T-helper 2 cell treated with Interferon-gamma antibody and Interleukin-4, amounts not matched to agents 5 μg/mL and 100 μg/mL, for 36 hours (primary cell): Measurements from ENCODE around the gene RAB3IL1.

Experiments used
- DNase-seq: peaks from one replicate; pipeline ENCODE4 v3.0.0; 2021; ENCODE audit warnings: low spot score
- H3K27ac Mint-ChIP-seq: one replicate; pipeline ENCODE4 v1.8.0; 2021; ENCODE audit warnings: mild to moderate bottlenecking, mixed read lengths
- H3K27me3 Mint-ChIP-seq: one replicate; pipeline ENCODE4 v1.8.0; 2021; ENCODE audit warnings: low read depth, mixed read lengths
- H3K36me3 Mint-ChIP-seq: one replicate; pipeline ENCODE4 v1.8.0; 2021; ENCODE audit warnings: low read depth, mixed read lengths
- H3K4me1 Mint-ChIP-seq: one replicate; pipeline ENCODE4 v1.8.0; 2021; ENCODE audit warnings: low read depth, mixed read lengths
- H3K4me3 Mint-ChIP-seq: one replicate; pipeline ENCODE4 v1.8.0; 2022; ENCODE audit warnings: mild to moderate bottlenecking, moderate library complexity, mixed read lengths
- H3K9me3 Mint-ChIP-seq: one replicate; pipeline ENCODE4 v1.8.0; 2021; ENCODE audit warnings: mixed read lengths

The RAB3IL1 gene

DNA sequence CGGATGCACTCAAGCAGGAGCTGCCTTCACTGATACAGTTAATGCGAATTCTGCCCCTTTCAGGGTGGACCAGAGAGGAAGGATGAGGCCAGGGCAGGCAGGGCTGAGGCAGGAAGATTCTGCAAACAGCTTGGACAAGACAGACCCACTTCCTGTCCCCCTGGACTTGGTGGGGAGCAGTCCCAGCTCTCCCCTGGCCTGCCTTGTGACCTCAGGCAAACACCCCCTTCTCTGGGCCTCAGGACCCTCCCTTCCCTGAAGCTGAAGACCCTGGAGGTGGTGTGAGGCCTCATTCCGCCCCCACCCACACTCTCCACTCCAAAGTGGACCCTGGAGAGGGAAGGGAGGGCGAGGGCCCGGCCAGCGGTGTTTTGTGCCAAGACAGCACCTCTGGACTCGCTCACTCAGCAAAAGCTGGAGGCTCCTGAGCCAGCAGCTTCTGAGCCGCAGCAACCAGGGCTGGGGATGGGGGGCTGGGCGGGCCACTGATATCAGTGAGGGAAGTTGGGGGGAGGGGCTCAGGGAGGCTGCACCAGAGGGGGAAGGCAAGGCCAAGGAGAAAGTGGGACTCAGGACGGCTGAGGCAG is 8.5 kb downstream of the RAB3IL1 start:
- Mint-ChIP-seq H3K9me3 (no peaks in the 10 kb centered on the region), H3K36me3 (no peaks in the 10 kb centered on the region), H3K4me1 (no peaks in the 10 kb centered on the region), H3K4me3 (no peak overlapping the region), H3K27ac (no peak overlapping the region), H3K27me3 (peaks cover 6% of the 10 kb centered on the region)
- DNase-seq: no peak

DNA sequence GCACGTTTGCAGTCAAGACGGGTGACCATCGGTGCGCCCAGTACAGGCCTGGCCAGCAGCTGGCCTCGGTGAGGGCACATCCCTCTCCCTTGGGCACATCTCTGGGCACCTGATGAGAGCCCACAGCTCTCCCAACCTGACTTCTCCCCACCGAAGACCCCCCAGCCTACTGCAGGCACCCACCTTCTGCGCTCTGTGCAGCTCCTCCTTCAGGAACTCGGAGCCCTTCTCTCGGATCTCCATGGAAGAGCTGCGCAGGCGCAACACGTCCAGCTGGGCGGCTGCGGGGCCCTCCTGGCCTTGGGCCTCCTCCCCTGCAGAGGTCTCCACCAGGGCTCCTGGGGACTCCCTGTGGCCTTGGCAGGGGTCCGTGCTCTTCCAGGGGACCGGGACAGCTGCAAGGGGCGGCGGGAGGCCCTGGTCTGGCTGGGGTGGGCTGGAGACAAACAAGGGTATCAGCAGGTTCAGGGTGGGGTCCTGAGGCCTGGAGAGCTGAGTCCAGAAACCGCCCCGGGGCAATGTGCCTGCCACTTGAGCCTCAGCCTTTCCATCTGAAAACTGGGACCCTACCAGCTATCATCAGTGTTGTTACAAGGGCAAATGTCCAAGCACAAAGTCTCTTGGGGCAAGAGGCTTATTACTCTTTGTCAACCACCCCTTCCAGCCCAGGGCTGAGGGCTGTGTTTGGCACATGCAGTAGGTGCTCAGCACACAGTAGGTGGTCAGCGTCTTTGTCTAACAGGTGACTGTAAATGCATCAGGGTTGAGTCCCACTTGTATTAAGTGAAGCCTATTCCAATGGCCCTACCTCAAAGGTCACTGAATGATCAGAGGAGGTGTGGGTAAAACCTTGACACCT is 9.3 kb downstream of the RAB3IL1 start:
- no peak for DNase-seq
- H3K9me3 Mint-ChIP-seq: no peaks in the 10 kb centered on the region
- no peak overlapping the region for H3K4me3 Mint-ChIP-seq
- H3K4me1 Mint-ChIP-seq: no peaks in the 10 kb centered on the region
- H3K27me3 Mint-ChIP-seq: peaks cover 4% of the 10 kb centered on the region
- no peaks in the 10 kb centered on the region for H3K36me3 Mint-ChIP-seq
- H3K27ac Mint-ChIP-seq: no peak overlapping the region

DNA sequence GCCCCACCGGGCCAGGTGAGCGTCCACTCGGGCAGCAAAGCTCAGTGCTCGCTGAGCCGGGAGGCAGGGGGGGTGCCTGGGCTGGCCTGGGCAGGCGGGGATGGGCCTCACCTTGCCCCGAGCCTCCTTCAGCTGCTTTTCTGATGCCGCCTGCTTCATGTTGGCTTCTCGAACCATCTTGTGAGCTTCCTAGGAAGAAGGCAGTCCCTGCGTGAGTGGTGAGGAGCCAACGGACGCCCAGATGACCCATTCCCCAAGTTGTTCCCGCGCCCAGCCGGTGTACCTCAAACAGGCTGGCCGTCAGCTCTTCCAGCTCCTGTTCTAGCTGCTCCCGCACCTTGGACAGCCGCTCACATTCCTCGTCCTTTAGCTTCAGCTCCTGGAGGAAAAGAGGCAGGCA is 10.1 kb downstream of the RAB3IL1 start:
- H3K36me3 Mint-ChIP-seq: no peaks in the 10 kb centered on the region
- no peak for DNase-seq
- no peak overlapping the region for H3K27ac Mint-ChIP-seq
- no peaks in the 10 kb centered on the region for H3K4me1 Mint-ChIP-seq
- H3K4me3 Mint-ChIP-seq: no peak overlapping the region
- H3K27me3 Mint-ChIP-seq: peaks cover 4% of the 10 kb centered on the region
- no peaks in the 10 kb centered on the region for H3K9me3 Mint-ChIP-seq

DNA sequence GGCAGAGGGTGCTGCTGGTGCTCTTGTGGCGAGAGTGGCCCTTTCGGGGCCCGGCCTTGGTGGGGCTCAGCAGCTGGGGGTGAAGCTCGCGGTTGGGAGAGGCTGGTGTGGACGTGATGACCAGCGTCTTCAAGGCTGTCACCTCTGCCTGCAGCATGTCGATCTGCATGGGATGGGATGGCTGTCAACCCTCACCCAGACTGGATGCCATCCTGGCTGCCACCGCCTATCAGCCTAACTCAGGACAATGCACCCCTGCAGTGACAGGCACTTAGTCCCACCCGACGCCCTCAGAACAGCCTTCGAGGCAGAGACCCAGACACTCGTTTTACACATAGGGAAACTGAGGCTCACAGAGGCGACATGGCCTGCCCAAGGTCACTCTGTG is 10.8 kb downstream of the RAB3IL1 start:
- DNase-seq: no peak
- Mint-ChIP-seq H3K4me3 (no peak overlapping the region), H3K27me3 (peaks cover 4% of the 10 kb centered on the region), H3K4me1 (no peaks in the 10 kb centered on the region), H3K9me3 (no peaks in the 10 kb centered on the region), H3K27ac (no peak overlapping the region), H3K36me3 (no peaks in the 10 kb centered on the region)

DNA sequence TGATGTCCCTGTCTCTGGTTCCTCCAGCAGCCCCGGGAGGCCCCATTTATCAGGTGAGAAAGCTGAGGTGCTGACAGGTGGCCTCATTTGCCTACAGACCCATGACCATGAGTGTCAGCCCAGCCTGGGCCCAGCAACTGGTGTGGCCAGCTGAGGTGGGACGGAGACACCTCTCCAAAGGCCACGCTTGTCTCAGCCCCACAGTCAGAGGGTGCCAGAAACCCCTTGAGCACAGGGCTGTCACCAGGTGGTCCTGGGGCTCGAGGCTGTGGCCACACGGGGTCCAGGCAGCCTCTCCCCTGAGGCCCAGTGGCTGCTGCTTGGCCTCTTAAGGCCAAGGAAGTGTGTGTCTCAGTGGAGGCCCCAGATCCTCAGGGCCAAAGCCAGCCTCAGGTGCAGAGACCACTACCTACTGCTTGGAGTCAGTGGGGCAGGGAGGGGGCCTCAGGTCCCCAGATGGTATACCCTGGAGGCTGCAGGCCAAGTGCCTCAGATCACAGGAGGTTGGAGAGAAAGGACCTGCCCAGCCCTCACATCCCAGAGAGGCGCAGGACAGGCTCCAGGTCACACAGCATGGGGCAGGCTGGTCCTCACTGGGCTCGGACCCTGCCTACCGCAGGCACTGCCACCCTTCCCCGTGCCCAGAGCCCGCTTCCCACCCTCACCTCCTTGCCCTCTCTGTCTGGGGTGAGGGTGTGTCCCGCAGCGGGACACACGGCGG is 11.4 kb downstream of the RAB3IL1 start:
- H3K36me3 Mint-ChIP-seq: no peaks in the 10 kb centered on the region
- H3K27ac Mint-ChIP-seq: no peak overlapping the region
- no peaks in the 10 kb centered on the region for H3K4me1 Mint-ChIP-seq

DNA sequence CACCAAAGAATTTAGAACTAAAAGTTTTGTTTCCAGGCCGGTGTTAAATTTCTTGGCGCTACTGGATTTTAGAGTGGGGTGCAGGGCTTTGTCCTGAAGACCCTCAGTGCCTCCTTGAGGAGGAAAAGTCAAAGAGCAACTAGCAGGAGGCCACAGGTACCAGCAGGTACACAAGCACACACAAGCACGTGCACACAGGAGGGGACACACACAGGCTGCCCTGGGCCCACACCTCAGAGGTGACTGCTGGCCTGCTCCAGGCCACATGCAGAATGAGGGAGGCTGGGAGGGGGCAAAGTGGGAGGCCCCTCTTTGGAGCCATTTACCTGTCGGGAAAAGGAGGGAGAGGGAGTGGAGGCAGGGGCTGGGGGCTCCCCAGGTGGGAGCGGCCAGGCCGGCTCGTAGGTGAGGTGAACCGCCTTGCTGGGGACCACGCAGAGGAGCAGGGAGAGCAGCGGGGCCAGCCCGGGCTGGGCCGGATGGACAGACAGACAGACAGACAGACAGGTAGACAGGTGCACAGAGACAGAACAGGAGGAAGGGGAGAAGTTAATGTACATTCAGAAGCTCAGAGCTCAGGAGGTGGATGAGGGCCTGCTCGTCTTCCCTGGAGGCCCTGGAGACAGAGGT is 12.2 kb downstream of the RAB3IL1 start:
- H3K9me3 Mint-ChIP-seq: no peaks in the 10 kb centered on the region
- no peak overlapping the region for H3K4me3 Mint-ChIP-seq
- H3K27me3 Mint-ChIP-seq: peaks cover 4% of the 10 kb centered on the region
- no peak overlapping the region for H3K27ac Mint-ChIP-seq
- H3K36me3 Mint-ChIP-seq: no peaks in the 10 kb centered on the region
- H3K4me1 Mint-ChIP-seq: no peaks in the 10 kb centered on the region
- DNase-seq: no peak

More for the DNA sequence above, 11.4 kb downstream of the RAB3IL1 start:
- no peak for DNase-seq
- H3K27me3 Mint-ChIP-seq: peaks cover 4% of the 10 kb centered on the region
- H3K9me3 Mint-ChIP-seq: no peaks in the 10 kb centered on the region
- H3K4me3 Mint-ChIP-seq: no peak overlapping the region

DNA sequence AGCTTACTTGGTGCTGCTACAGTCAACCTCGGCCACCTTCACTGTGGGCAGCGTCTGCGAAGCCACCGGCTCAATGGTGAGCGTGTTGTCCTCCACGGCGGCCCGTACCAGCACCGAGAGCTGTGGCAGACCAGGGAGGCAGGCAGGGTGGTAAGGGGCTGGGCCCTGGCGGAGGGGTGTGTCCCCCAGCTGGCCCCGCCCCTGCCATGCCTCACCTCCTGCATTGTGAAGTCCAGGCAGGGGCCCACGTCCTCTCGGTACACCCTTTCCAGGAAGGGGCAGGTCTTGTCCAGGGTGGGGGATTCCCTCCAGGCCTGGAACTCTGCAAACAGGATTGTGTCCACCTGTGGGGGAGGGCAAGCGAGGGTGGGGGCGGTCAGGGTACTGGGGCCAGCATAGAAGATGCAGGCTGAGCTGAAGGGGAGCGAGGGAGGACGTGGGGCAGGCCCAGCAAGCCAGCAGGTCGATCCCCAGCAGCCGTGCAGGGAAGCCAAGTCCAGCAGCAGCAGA is 12.8 kb downstream of the RAB3IL1 start:
- Mint-ChIP-seq H3K27ac (no peak overlapping the region), H3K27me3 (peaks cover 4% of the 10 kb centered on the region), H3K4me3 (no peak overlapping the region), H3K9me3 (no peaks in the 10 kb centered on the region), H3K4me1 (no peaks in the 10 kb centered on the region), H3K36me3 (no peaks in the 10 kb centered on the region)
- peak; percentile 26 for DNase-seq

DNA sequence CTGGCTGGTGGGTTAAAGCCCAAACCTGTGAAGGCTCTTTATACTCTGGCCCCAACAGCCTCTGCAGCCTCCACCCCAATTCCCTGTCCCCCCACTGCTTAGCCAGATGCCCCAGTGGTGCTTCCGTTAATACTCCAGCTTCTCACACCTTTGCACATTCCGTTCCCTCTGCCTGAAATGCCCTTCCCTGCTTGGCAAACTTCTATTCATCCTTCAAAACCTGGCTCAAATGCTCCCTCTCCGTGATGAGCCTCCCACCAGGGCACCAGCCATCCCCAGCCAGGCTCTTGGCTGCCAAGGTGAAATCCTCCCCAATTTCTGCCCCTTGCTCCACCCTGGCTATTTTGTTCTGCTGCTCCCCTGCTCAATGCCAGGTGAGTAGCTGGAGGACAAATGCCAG is 13.5 kb downstream of the RAB3IL1 start:
- H3K36me3 Mint-ChIP-seq: no peaks in the 10 kb centered on the region
- no peak overlapping the region for H3K27ac Mint-ChIP-seq
- H3K9me3 Mint-ChIP-seq: no peaks in the 10 kb centered on the region
- no peak overlapping the region for H3K4me3 Mint-ChIP-seq
- no peak for DNase-seq
- H3K4me1 Mint-ChIP-seq: peaks cover 2% of the 10 kb centered on the region
- H3K27me3 Mint-ChIP-seq: peaks cover 4% of the 10 kb centered on the region

DNA sequence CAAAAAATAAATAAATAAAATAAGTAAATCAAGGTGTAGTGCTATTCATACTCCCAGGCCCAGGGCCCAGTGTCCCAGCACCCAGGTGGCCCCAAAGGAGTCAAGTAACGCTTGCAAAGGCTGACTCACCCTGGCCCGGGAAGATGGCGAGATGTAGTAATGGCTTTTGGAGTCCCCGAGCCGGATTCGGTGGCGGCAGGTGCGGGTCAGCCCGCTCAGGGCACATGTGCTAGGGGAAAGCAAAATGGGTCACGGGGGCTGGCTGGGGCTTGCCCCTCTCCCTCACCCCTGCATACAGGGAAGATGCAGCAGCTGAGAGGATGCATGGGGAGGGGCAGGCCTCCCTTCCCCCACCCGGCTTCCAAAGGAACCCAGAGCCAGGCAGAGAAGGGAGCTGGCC is 15.1 kb downstream of the RAB3IL1 start:
- DNase-seq: no peak
- Mint-ChIP-seq H3K4me1 (peaks cover 2% of the 10 kb centered on the region), H3K4me3 (no peak overlapping the region), H3K9me3 (no peaks in the 10 kb centered on the region), H3K36me3 (no peaks in the 10 kb centered on the region), H3K27ac (no peak overlapping the region), H3K27me3 (peaks cover 4% of the 10 kb centered on the region)

DNA sequence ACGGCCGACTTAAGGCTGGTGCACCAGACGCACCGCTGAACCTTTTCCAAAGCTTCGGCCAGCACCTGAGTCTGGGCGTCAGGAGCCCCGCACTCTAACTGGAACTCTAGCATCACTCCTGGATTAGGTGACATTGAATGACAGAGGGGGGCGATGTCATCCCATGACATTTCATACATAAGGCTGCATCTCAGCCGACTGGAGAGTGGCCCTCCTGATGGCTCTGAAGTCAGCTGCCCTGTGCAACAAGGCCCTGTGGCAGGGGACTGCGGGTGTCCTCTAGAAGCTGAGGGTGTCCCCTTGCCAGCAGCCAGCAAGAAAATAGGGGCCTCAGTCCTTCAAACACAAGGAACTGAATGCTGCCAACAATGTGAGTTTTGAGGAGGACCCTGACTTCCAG is 16.0 kb downstream of the RAB3IL1 start:
- H3K4me3 Mint-ChIP-seq: no peak overlapping the region
- peaks cover 4% of the 10 kb centered on the region for H3K27me3 Mint-ChIP-seq
- DNase-seq: no peak
- no peaks in the 10 kb centered on the region for H3K36me3 Mint-ChIP-seq
- H3K4me1 Mint-ChIP-seq: peaks cover 2% of the 10 kb centered on the region
- H3K9me3 Mint-ChIP-seq: no peaks in the 10 kb centered on the region
- H3K27ac Mint-ChIP-seq: no peak overlapping the region

DNA sequence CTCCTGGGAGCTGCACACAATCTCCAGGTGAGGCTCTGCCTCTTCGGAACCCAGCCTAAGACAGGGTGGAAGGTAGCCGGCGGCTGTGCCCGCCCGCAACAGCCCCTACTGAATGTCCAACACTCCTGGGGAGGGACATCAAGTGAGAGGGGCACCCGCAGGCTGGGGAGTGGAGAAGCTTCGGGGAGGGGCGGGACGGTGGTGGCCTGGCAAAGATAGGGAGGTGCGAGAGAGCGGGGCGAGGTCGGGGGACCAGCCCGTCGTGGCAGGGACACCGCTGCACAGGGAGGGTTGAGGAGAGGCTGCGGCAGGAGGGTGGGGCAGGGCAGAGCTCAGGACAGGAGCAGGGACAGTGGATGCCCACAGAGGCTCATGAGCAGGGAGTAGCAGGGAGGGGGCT is 17.1 kb downstream of the RAB3IL1 start:
- DNase-seq: no peak
- Mint-ChIP-seq H3K4me1 (peaks cover 2% of the 10 kb centered on the region), H3K36me3 (no peaks in the 10 kb centered on the region), H3K27ac (no peak overlapping the region), H3K27me3 (peaks cover 4% of the 10 kb centered on the region), H3K4me3 (no peak overlapping the region), H3K9me3 (no peaks in the 10 kb centered on the region)

DNA sequence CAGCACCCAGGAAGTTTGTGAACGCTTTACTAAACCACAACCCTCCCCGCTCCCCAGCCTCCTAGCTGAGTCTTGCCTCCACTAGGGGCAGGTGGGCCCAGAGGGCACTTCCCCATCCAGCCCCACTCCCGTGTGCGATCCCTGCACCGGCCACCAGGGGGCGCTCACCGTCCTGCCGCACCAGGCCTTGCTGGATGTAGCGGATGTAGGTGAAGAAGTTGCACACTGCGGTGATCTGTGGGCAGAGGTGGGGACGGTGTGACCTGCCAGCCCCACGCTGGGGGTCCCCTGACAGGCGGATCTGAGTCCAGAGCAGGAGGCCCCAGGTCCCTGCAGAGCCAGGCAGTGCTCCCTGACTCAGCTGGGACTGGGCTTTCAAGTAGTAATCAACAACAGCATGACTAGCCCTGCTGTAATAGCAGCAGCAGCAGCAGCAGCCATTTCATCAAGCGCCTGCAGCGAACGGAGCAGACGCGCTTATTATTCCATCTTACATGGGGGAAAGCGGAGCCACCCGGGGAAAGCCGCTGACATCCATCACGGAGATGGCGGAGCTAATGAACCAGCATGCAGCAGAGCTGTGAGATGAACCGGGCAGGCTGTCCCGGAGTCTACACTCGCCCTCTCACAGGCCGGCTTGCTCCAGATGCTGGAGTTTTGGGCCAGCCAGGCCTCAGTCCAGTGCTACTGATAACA is 18.1 kb downstream of the RAB3IL1 start:
- H3K9me3 Mint-ChIP-seq: no peaks in the 10 kb centered on the region
- peak; percentile 84 for DNase-seq

DNA sequence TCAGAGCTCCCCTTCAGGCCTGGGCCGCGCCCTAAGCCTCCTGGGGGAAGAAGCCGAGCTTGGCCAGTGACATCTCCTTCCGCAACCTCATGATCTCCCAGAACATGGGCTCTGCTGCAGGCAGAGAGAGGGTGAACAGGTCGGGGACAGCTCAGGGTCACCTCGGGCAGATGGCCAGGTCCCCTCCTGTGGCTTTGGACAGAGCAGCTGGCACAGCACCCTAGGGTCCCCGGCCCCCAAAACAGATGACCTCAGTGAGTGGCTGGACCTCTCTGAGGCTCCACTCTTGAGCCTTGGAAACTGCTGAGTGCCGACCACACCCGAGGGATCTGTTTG is 19.2 kb downstream of the RAB3IL1 start:
- Mint-ChIP-seq H3K36me3 (no peaks in the 10 kb centered on the region), H3K27me3 (no peaks in the 10 kb centered on the region), H3K27ac (no peak overlapping the region), H3K4me1 (peaks cover 2% of the 10 kb centered on the region), H3K9me3 (no peaks in the 10 kb centered on the region), H3K4me3 (no peak overlapping the region)
- no peak for DNase-seq

More for the DNA sequence above, 18.1 kb downstream of the RAB3IL1 start:
- Mint-ChIP-seq H3K4me3 (no peak overlapping the region), H3K27ac (no peak overlapping the region), H3K36me3 (no peaks in the 10 kb centered on the region), H3K27me3 (peaks cover 4% of the 10 kb centered on the region), H3K4me1 (peaks cover 2% of the 10 kb centered on the region)
